Cardiac muscle cell (in vitro differentiated cells and primary cell): Measurements from ENCODE around the gene MGAT5. TPM values are rescaled to one million over a fixed set of nuclear protein-coding genes. Genes with fewer than 3 reads are reported as not detected.

Source experiments
- DNase-seq, 2 donors: peaks; one replicate each; pipeline versions ENCODE4 v3.0.0 to v3.0.0-alpha.2; 2010 to 2017; ENCODE audit warnings: low read depth in 1 of 2, low spot score in 1 of 2
- H3K27ac ChIP-seq: fragments of 200-600 bp; sonication (generic); 2 replicates; pipeline ENCODE4 v1.5.1; 2016
- H3K27me3 ChIP-seq: fragments of 200-600 bp; sonication (generic); 2 replicates; pipeline ENCODE4 v1.6.0; 2016; ENCODE audit warnings: control low read depth
- H3K36me3 ChIP-seq: fragments of 200-600 bp; sonication (generic); 2 replicates; pipeline ENCODE4 v1.5.1; 2016; ENCODE audit warnings: control low read depth
- H3K4me1 ChIP-seq: fragments of 200-600 bp; sonication (generic); 2 replicates; pipeline ENCODE4 v1.8.1; 2017; ENCODE audit warnings: low read depth, mild to moderate bottlenecking, mixed run types
- H3K4me3 ChIP-seq: fragments of 200-600 bp; sonication (generic); 2 replicates; pipeline ENCODE4 v1.5.1; 2016; ENCODE audit warnings: mild to moderate bottlenecking
- H3K9me3 ChIP-seq: fragments of 200-600 bp; sonication (generic); 2 replicates; pipeline ENCODE4 v1.5.1; 2017; ENCODE audit warnings: low read depth, mild to moderate bottlenecking, control low read depth
- polyA plus RNA-seq: library from polyadenylated mRNA; unstranded; fragments of >200 nt; fragmentation: Nextera tagmentation; extraction: Ambion mirVana; gene quantifications from 2 replicates; pipeline ENCODE4 v1.2.1, GENCODE V29; 2016
- total RNA-seq: library from RNA; depleted of rRNA; stranded (reverse); fragments of >200 nt; gene quantifications from 2 replicates; pipeline ENCODE4 v1.2.3, GENCODE V29; 2016
- TF ChIP-seq, protein P1 (sequence below): IDR thresholded peaks from 2 replicates; pipeline ENCODE4 v1.5.1; 2012; ENCODE audit warnings: low read depth, mild to moderate bottlenecking, low read length

Gene MGAT5
- total and polyA plus RNA-seq, 2 experiments from 2014 or later = 12.5 to 66.8 TPM

DNA sequence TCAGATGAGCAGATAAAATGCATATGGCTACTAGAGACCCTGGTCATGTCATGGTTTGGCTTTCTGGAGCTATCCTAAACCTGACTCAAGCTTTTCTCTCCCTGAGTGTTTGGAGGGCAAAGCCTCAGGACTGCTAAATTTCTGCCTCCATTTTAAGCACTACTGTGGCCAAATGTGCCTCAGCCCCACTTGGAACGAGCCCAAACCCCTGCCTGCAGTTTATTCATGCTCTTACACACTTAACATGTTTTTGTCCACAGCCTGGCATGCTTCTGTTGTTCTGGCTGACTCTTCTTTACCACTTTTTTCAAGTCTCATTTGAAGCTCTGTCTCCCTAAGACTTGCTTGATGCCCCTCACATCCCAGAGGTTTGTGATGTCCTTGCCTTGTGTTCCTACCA lies 24.7 kb downstream of the MGAT5 start:
- no peak for DNase-seq
- Histone ChIP-seq H3K36me3 (no peaks in the 10 kb centered on the region), H3K27me3 (no peaks in the 10 kb centered on the region), H3K4me1 (peaks cover 26% of the 10 kb centered on the region), H3K27ac (no peak overlapping the region), H3K4me3 (no peak overlapping the region), H3K9me3 (no peaks in the 10 kb centered on the region)
- TF ChIP-seq, protein P1, sequence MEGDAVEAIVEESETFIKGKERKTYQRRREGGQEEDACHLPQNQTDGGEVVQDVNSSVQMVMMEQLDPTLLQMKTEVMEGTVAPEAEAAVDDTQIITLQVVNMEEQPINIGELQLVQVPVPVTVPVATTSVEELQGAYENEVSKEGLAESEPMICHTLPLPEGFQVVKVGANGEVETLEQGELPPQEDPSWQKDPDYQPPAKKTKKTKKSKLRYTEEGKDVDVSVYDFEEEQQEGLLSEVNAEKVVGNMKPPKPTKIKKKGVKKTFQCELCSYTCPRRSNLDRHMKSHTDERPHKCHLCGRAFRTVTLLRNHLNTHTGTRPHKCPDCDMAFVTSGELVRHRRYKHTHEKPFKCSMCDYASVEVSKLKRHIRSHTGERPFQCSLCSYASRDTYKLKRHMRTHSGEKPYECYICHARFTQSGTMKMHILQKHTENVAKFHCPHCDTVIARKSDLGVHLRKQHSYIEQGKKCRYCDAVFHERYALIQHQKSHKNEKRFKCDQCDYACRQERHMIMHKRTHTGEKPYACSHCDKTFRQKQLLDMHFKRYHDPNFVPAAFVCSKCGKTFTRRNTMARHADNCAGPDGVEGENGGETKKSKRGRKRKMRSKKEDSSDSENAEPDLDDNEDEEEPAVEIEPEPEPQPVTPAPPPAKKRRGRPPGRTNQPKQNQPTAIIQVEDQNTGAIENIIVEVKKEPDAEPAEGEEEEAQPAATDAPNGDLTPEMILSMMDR = no peak

DNA sequence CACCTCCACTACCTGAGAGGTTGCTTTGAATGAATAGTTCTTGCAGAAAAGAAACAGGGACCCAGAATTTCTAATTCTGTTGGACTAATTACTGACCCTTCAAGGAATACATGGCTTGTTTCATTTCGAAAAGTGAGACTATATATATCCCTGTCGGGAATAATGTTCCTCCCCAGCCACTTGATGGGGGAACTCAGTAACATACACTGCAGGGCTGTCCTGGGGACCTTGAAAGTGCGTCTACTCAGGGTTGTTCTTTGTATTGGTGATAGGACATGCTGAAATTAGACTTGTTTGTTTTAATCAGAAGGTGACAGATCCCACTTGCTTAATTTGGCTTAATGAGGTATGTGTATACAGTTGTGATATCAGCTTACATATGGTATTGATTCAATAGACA lies 25.5 kb downstream of the MGAT5 start:
- TF ChIP-seq, protein P1 = no peak
- peak in 1 of 2 donors; percentile 39 for DNase-seq

DNA sequence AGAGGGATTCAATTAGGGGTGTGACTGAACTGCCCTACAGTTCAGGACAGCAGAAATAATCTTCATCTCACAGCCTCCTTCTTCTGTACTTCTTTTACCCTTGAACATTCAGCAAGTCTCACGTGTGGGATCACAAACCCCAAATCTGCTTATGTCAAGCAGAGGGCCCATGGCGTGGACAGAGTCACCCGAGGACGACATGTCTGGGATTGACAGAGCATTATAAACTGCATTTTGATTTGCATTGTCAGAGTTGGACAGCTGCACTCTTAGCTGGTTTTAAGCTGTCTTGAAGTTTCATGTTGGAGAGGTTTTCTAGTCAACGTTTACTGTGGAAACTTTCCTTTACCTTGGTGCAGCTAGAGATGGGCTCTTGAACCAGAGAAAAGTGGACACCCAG lies 26.4 kb downstream of the MGAT5 start:
- TF ChIP-seq, protein P1 = no peak
- Histone ChIP-seq H3K27ac (peak overlapping the region; percentile 58), H3K27me3 (no peaks in the 10 kb centered on the region), H3K36me3 (no peaks in the 10 kb centered on the region), H3K4me1 (peaks cover 26% of the 10 kb centered on the region), H3K9me3 (no peaks in the 10 kb centered on the region), H3K4me3 (no peak overlapping the region)
- no peak for DNase-seq

More for the DNA sequence above, 25.5 kb downstream of the MGAT5 start:
- peak overlapping the region; percentile 58 for H3K27ac ChIP-seq
- no peak overlapping the region for H3K4me3 ChIP-seq
- H3K4me1 ChIP-seq = peaks cover 26% of the 10 kb centered on the region
- no peaks in the 10 kb centered on the region for H3K9me3 ChIP-seq
- no peaks in the 10 kb centered on the region for H3K27me3 ChIP-seq
- no peaks in the 10 kb centered on the region for H3K36me3 ChIP-seq

DNA sequence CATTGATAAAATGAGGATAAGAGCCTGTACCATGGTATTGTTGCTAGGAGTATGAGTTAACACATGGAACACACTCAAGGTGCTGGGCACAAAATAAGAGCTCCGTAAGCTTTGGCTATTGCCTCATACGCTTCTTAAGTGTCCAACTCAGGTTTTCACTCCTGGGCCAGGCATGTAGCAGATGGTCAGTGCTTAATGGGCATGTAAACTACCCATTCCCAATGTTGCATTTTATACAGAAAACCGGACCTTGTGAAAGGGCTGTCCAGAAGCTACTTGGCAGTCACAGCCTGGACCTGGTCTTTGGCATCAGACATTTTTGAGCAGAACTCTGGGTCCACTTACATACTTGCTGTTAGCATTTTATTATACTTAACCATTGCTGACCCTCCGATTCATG lies 26.9 kb downstream of the MGAT5 start:
- Histone ChIP-seq H3K27me3 (no peaks in the 10 kb centered on the region), H3K4me3 (no peak overlapping the region), H3K9me3 (no peaks in the 10 kb centered on the region), H3K4me1 (peaks cover 26% of the 10 kb centered on the region), H3K36me3 (no peaks in the 10 kb centered on the region), H3K27ac (no peak overlapping the region)
- TF ChIP-seq, protein P1 = no peak
- no peak for DNase-seq

DNA sequence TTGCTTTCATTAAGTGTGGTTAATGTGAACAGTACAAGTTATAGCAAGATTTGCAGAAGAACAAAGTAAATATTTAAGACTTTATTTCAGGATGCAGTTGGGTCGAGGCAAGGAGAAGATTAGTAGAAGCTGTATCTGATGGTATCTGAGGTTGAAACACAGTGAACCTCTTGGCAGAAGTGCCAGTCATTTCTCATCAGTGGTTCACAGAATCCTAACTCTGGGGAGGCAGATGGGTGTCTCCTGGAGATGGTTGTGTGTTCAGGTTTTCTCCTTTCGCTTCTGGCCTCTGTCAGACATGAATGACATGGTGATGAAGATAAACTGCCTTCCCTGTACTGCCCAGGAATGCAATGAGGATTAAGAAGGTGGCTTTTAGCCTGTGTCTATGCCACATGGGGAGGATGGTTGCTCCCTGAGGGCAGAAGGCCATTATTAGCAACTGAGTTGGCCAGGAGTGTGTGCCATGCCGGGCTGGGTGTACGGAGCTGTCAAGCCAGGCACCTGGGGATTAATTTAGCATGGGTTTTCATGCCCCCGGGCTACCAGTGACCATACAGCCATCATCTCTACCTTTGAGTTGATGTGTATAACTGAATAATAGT lies 28.0 kb downstream of the MGAT5 start:
- Histone ChIP-seq H3K36me3 (no peaks in the 10 kb centered on the region), H3K9me3 (no peaks in the 10 kb centered on the region), H3K27ac (no peak overlapping the region), H3K4me1 (peaks cover 26% of the 10 kb centered on the region), H3K27me3 (no peaks in the 10 kb centered on the region), H3K4me3 (no peak overlapping the region)
- DNase-seq = no peak
- TF ChIP-seq, protein P1 = no peak
